IMR-90 (cell line): ENCODE data around the gene FGD5. TPM values are rescaled to one million over a fixed set of nuclear protein-coding genes. Genes with fewer than 3 reads are reported as not detected.

ENCODE experiments used
- ATAC-seq: fragments of 200-7000 bp; cut with Tn5 transposase; 2 replicates; pipeline ENCODE4 v1.9.1; 2020; ENCODE audit warnings: low read depth, mild to moderate bottlenecking, moderate library complexity
- BruUV-seq: library from RNA; stranded (reverse); fragments of 400-500 nt; replicated peaks from 2 replicates; lab custom pipeline; 2021; lab: Mats Ljungman, UMichigan
- CTCF ChIA-PET: fragments of 300-600 bp; formaldehyde crosslinking; extraction: SDS; loops from one replicate; lab custom pipeline; 2021; ENCODE audit warnings: antibody characterized with exemption; lab: Yijun Ruan, JAX
- POLR2A ChIA-PET: fragments of 300-600 bp; sonication (Branson Sonifier 250); formaldehyde crosslinking; loops from one replicate; lab custom pipeline; 2022; ENCODE audit warnings: antibody characterized with exemption; ENCODE audit not compliant: unreplicated experiment; lab: Charles Lee
- DNase-seq: peaks from one replicate; pipeline ENCODE4 v3.0.0; 2013
- H2AFZ ChIP-seq: replicated peaks from 2 replicates; pipeline ENCODE3; 2013; ENCODE audit warnings: low read length, mild to moderate bottlenecking; ENCODE audit not compliant: poor library complexity
- H2AK5ac ChIP-seq: 2 replicates; pipeline ENCODE4 v1.6.1; 2013; ENCODE audit warnings: low read depth, low read length, inconsistent platforms
- H2AK9ac ChIP-seq: replicated peaks from 2 replicates; pipeline ENCODE3; 2013; ENCODE audit warnings: mild to moderate bottlenecking, low read depth, low read length, moderate library complexity; ENCODE audit not compliant: poor library complexity
- H2BK120ac ChIP-seq: 2 replicates; pipeline ENCODE4 v1.6.1; 2013; ENCODE audit warnings: low read depth, low read length, inconsistent platforms
- H2BK15ac ChIP-seq: 3 replicates; pipeline ENCODE4 v1.6.1; 2013; ENCODE audit warnings: low read depth, low read length, inconsistent platforms
- H2BK20ac ChIP-seq: 2 replicates; pipeline ENCODE4 v1.6.1; 2013; ENCODE audit warnings: low read depth, mild to moderate bottlenecking, inconsistent platforms, low read length, moderate library complexity
- H2BK5ac ChIP-seq: 2 replicates; pipeline ENCODE4 v1.6.1; 2013; ENCODE audit warnings: mild to moderate bottlenecking, low read depth, low read length, inconsistent platforms; ENCODE audit not compliant: poor library complexity, severe bottlenecking
- H3K14ac ChIP-seq: replicated peaks from 2 replicates; pipeline ENCODE4 v1.6.1; 2013; ENCODE audit warnings: low read depth, low read length, inconsistent platforms
- H3K18ac ChIP-seq: 2 replicates; pipeline ENCODE4 v1.6.1; 2013; ENCODE audit warnings: low read depth, low read length, control low read depth
- H3K23ac ChIP-seq: 2 replicates; pipeline ENCODE4 v1.6.1; 2013; ENCODE audit warnings: low read depth, low read length, inconsistent platforms
- H3K27ac ChIP-seq: 2 replicates; pipeline ENCODE4 v1.5.1; 2013; ENCODE audit warnings: mild to moderate bottlenecking, control low read depth, low read length; ENCODE audit not compliant: insufficient read depth
- H3K27me3 ChIP-seq: 2 replicates; pipeline ENCODE4 v1.6.1; 2013; ENCODE audit warnings: low read length; ENCODE audit not compliant: control insufficient read depth, insufficient read depth
- H3K36me3 ChIP-seq: 2 replicates; pipeline ENCODE4 v1.6.1; 2013; ENCODE audit warnings: low read length, mixed read lengths; ENCODE audit not compliant: control insufficient read depth, insufficient read depth
- H3K4ac ChIP-seq: 2 replicates; pipeline ENCODE4 v1.6.1; 2013; ENCODE audit warnings: low read depth, low read length, inconsistent platforms
- H3K4me1 ChIP-seq: 2 replicates; pipeline ENCODE4 v1.6.1; 2013; ENCODE audit warnings: low read length, mixed read lengths; ENCODE audit not compliant: control insufficient read depth, insufficient read depth
- H3K4me2 ChIP-seq: 2 replicates; pipeline ENCODE4 v1.6.1; 2013; ENCODE audit warnings: low read depth, mild to moderate bottlenecking, control low read depth, low read length, moderate library complexity
- H3K4me3 ChIP-seq: 2 replicates; pipeline ENCODE4 v1.5.1; 2013; ENCODE audit warnings: low read depth, mild to moderate bottlenecking, control low read depth, low read length, moderate library complexity; ENCODE audit not compliant: insufficient read depth
- H3K56ac ChIP-seq: 2 replicates; pipeline ENCODE4 v1.6.1; 2013; ENCODE audit warnings: low read length, inconsistent platforms; ENCODE audit not compliant: insufficient read depth; ENCODE audit errors: extremely low read depth
- H3K79me1 ChIP-seq, 2 experiments: 2 replicates each; pipeline ENCODE4 v1.6.1; 2013; ENCODE audit warnings: low read length in 2 of 2, inconsistent platforms in 1 of 2, low read depth in 1 of 2
- H3K9ac ChIP-seq: 2 replicates; pipeline ENCODE4 v1.6.1; 2013; ENCODE audit warnings: low read depth, low read length, control low read depth
- H3K9me1 ChIP-seq: 2 replicates; pipeline ENCODE4 v1.6.1; 2013; ENCODE audit warnings: low read length, inconsistent platforms; ENCODE audit not compliant: insufficient read depth
- H3K9me3 ChIP-seq: 2 replicates; pipeline ENCODE4 v1.6.1; 2013; ENCODE audit warnings: low read length; ENCODE audit not compliant: control insufficient read depth, insufficient read depth
- H4K20me1 ChIP-seq: 2 replicates; pipeline ENCODE4 v1.6.1; 2013; ENCODE audit warnings: low read length, inconsistent platforms; ENCODE audit not compliant: insufficient read depth
- H4K5ac ChIP-seq: 2 replicates; pipeline ENCODE4 v1.6.1; 2013; ENCODE audit warnings: mild to moderate bottlenecking, low read depth, low read length, control low read depth
- H4K8ac ChIP-seq, 2 experiments: 2 replicates each; pipeline ENCODE4 v1.6.1; 2013; ENCODE audit warnings: low read depth in 2 of 2, low read length in 2 of 2, control low read depth in 1 of 2, inconsistent platforms in 1 of 2
- H4K91ac ChIP-seq: 2 replicates; pipeline ENCODE4 v1.6.1; 2013; ENCODE audit warnings: low read depth, low read length, inconsistent platforms; ENCODE audit not compliant: insufficient read depth
- BHLHE40 ChIP-seq: fragments of 150-350 bp; IDR thresholded peaks from 2 replicates; pipeline ENCODE4 v1.6.1; 2016; ENCODE audit warnings: mild to moderate bottlenecking, low read depth, low read length
- CEBPB ChIP-seq: IDR thresholded peaks from 2 replicates; pipeline ENCODE4 v1.6.1; 2012; ENCODE audit warnings: low read depth, low read length, improper control_type of control experiment
- CHD1 ChIP-seq: IDR thresholded peaks from 2 replicates; pipeline ENCODE4 v1.6.1; 2012; ENCODE audit warnings: low read depth, low read length, improper control_type of control experiment
- CTCF ChIP-seq: conservative IDR thresholded peaks from 2 replicates; pipeline ENCODE4 v1.5.1; 2012; ENCODE audit warnings: mild to moderate bottlenecking, low read depth, low read length, improper control_type of control experiment
- ELK1 ChIP-seq: fragments of 150-350 bp; IDR thresholded peaks from 2 replicates; pipeline ENCODE4 v1.6.1; 2016; ENCODE audit warnings: low read depth, mild to moderate bottlenecking, low read length, moderate library complexity, borderline replicate concordance
- FOS ChIP-seq: fragments of 150-350 bp; IDR thresholded peaks from 2 replicates; pipeline ENCODE4 v1.6.1; 2016; ENCODE audit warnings: low read depth, low read length
- MAFK ChIP-seq: IDR thresholded peaks from 2 replicates; pipeline ENCODE4 v1.6.1; 2012; ENCODE audit warnings: low read depth, low read length, improper control_type of control experiment
- MXI1 ChIP-seq: IDR thresholded peaks from 2 replicates; pipeline ENCODE4 v1.6.1; 2012; ENCODE audit warnings: low read depth, mild to moderate bottlenecking, low read length, moderate library complexity, borderline replicate concordance
- NFE2L2 ChIP-seq: fragments of 150-350 bp; IDR thresholded peaks from 2 replicates; pipeline ENCODE4 v1.6.1; 2016; ENCODE audit warnings: low read depth, mild to moderate bottlenecking, low read length
- POLR2A ChIP-seq: IDR thresholded peaks from 2 replicates; pipeline ENCODE4 v1.6.1; 2012; ENCODE audit warnings: mild to moderate bottlenecking, low read depth, low read length
- RAD21 ChIP-seq: IDR thresholded peaks from 2 replicates; pipeline ENCODE4 v1.6.1; 2012; ENCODE audit warnings: low read length, improper control_type of control experiment
- RCOR1 ChIP-seq: IDR thresholded peaks from 2 replicates; pipeline ENCODE4 v1.6.1; 2012; ENCODE audit warnings: mild to moderate bottlenecking, low read length, improper control_type of control experiment; ENCODE audit not compliant: insufficient replicate concordance
- RFX5 ChIP-seq: IDR thresholded peaks from 2 replicates; pipeline ENCODE4 v1.8.0; 2012; ENCODE audit warnings: low read depth, mild to moderate bottlenecking, low read length, moderate library complexity
- SMC3 ChIP-seq: fragments of 150-350 bp; IDR thresholded peaks from 2 replicates; pipeline ENCODE4 v1.6.1; 2016; ENCODE audit warnings: low read depth, mild to moderate bottlenecking, antibody characterized with exemption, low read length, moderate library complexity
- WGBS, 2 experiments: methylation state at CpG; one replicate each; pipeline versions ENCODE4 v1.1.5 to v1.1.7; 2013; ENCODE audit warnings: missing lambda C conversion rate in 2 of 2; ENCODE audit not compliant: insufficient read length in 1 of 2; ENCODE audit errors: extremely low coverage in 2 of 2; 5-methylcytosine and 5-hydroxymethylcytosine counted together
- dilution Hi-C: fragments of 300-500 bp; cut with HindIII; formaldehyde crosslinking; loops from one replicate; pipeline ENCODE4 v1.14.3; 2018; ENCODE audit warnings: low sequenced_read_pairs; ENCODE audit not compliant: unreplicated experiment
- in situ Hi-C: fragments of 300-500 bp; cut with MboI; formaldehyde crosslinking; loops from 3 replicates; pipeline ENCODE4 v1.14.3; 2019; ENCODE audit warnings: low sequenced_read_pairs, inconsistent platforms, mixed read lengths
- intact Hi-C: fragments of 100-400 bp; cut with micrococcal nuclease; formaldehyde crosslinking; loops from 2 replicates; pipeline ENCODE4 v1.10.0; 2022
- polyA plus RNA-seq, 3 experiments: library from polyadenylated mRNA; depleted of rRNA; stranded (reverse); fragments of >200 nt; gene quantifications; 2 replicates each; pipeline ENCODE4 v1.2.3, GENCODE V29; 2012; ENCODE audit warnings: low replicate concordance in 1 of 3
- total RNA-seq: library from RNA; depleted of rRNA; stranded (reverse); fragments of >200 nt; gene quantifications from 2 replicates; pipeline ENCODE4 v1.2.3, GENCODE V29; 2012
- TF ChIP-seq, protein P1 (sequence below): fragments of 150-350 bp; IDR thresholded peaks from 2 replicates; pipeline ENCODE4 v1.6.1; 2017; ENCODE audit warnings: mild to moderate bottlenecking, antibody characterized with exemption, low read length, low read depth

The FGD5 gene
- total and polyA plus RNA-seq, 2 of the 4 experiments (the other 2 are of a cell fraction) = not detected

GRCh38 chr3:14805961-14806537, 12.7 kb upstream of the FGD5 start:
- Histone ChIP-seq H3K79me1 (no peaks in the 10 kb centered on the region), H2AK5ac (no peak overlapping the region), H3K23ac (no peak overlapping the region), H3K4ac (no peak overlapping the region), H3K18ac (no peak overlapping the region), H2BK20ac (no peak overlapping the region), H3K9ac (no peak overlapping the region), H3K9me1 (no peaks in the 10 kb centered on the region), H2AK9ac (no peak overlapping the region), H3K4me3 (no peak overlapping the region), H4K5ac (no peak overlapping the region), H3K27me3 (peaks cover 39% of the 10 kb centered on the region), H3K27ac (no peak overlapping the region), H4K20me1 (no peaks in the 10 kb centered on the region), H2BK15ac (no peak overlapping the region), H2BK120ac (no peak overlapping the region), H3K9me3 (no peaks in the 10 kb centered on the region), H4K8ac (no peak overlapping the region), H3K14ac (no peak overlapping the region), H3K56ac (no peak overlapping the region), H4K91ac (no peak overlapping the region), H3K4me2 (no peak overlapping the region), H2AFZ (no peak overlapping the region), H3K4me1 (no peaks in the 10 kb centered on the region), H3K36me3 (no peaks in the 10 kb centered on the region), H2BK5ac (no peak overlapping the region)
- no TSS peak for BruUV-seq
- ChIA-PET CTCF (no interaction called here), POLR2A (no interaction called here)
- in situ Hi-C loops = no loop called here
- TF ChIP-seq RFX5 (no peak), BHLHE40 (no peak), POLR2A (no peak), RAD21 (no peak), ELK1 (no peak), FOS (no peak), RCOR1 (no peak), CTCF (no peak), CEBPB (no peak), MXI1 (no peak), CHD1 (no peak), MAFK (no peak), SMC3 (no peak), NFE2L2 (no peak)
- TF ChIP-seq, protein P1, sequence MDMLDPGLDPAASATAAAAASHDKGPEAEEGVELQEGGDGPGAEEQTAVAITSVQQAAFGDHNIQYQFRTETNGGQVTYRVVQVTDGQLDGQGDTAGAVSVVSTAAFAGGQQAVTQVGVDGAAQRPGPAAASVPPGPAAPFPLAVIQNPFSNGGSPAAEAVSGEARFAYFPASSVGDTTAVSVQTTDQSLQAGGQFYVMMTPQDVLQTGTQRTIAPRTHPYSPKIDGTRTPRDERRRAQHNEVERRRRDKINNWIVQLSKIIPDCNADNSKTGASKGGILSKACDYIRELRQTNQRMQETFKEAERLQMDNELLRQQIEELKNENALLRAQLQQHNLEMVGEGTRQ = no peak
- no CpG with 5 or more reads among the region's 4 CpGs for WGBS, 2 experiments
- intact Hi-C loops = no loop called here
- DNase-seq = no peak
- dilution Hi-C loops = no loop called here
- no peak for ATAC-seq
